G401 (cell line): ENCODE results near the gene SYNPR. TPM values are rescaled to one million over a fixed set of nuclear protein-coding genes. Genes with fewer than 3 reads are reported as not detected.
A peak's percentile ranks its signal among the peaks of the same experiment; 100 is the strongest.

ENCODE experiments used
- DNase-seq: peaks from one replicate; pipeline ENCODE4 v3.0.0-alpha.2; 2015; ENCODE audit warnings: low spot score
- in situ Hi-C: cut with HindIII; loops from 2 replicates; pipeline ENCODE4 v1.10.0; 2016; ENCODE audit warnings: low sequenced_read_pairs, mixed read lengths
- total RNA-seq: library from RNA; depleted of rRNA; stranded (reverse); fragments of >200 nt; shearing (Covaris generic); gene quantifications from 2 replicates; pipeline ENCODE4 v1.2.3, GENCODE V29; 2014

SYNPR gene
- total RNA-seq, 1 experiment from 2014 or later: not detected

DNA sequence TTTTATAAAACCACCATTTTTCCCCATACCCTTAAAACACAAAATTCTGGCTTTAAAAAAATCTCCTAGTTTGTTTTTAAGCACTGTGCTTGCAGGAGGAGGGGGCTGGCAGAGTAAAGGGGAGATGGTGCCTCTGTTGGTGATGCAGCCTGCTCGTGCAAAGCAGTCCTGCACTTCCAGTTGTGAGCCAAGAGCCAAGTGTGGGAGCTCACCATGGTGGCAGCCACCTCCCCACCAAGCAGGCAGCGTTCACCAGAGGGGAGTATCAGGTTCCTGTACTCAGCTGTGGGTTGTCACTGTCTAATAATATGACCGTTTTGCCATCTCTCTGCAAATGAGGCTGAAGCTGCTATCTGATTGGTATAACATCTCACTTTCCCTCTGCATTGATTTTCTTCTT lies 164.8 kb downstream of the SYNPR start:
- in situ Hi-C loops: no loop called here
- DNase-seq: peak; percentile 27

DNA sequence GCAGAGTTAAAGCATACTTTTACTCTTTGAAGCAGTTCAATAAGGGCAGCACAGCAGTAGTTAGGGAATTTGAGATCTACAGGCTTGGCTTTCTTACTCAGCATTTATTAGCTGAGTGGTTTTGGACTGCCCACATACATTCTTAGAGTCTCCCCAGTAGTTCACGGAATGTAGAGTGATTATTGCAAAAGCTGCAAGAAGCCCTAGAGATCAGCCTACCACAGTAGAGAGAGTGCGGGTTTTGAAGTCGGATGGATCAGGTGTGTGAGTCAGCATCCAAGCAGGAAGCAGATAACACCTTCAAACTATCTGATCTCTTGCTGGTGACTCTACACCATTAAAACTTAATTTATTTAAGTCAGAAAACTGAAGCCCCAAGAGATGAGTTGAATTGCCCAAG lies 171.9 kb downstream of the SYNPR start:
- in situ Hi-C loops: no loop called here

DNA sequence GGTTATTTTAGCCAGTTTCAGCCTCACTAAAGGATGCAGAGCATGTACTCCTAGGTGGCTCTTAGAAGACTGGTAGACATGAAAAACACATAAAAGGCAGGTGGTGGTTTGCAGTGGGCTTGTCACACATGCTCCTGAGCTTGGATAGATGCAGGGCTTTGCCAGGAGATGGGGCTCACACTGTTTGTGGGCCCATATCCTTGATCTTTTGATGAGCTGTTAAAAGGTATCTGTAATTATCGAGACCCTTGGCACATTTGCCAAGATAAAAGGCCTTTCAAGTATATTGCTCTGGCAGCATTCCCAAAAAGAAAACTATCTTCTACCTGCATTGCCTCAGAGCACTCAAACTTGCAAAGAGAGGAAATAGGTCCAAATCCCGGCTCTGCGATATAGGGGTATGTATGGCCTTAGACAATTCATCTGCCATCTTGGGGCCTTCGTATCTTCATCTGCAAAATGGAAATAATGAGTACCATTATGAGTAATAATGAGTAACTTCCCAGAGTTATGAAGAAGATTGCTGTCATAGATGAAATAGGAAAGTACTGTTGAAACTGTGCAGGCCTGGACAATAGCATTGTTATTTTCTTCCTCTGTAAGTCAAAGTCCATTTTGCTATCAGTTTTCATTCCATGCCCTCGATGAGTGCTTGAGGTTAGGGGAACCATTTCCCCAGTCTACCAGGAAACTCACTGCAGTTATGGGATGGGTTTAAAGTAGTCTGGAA lies 172.7 kb downstream of the SYNPR start:
- no peak for DNase-seq
- in situ Hi-C loops: no loop called here

More for the DNA sequence above, 171.9 kb downstream of the SYNPR start:
- DNase-seq: no peak

DNA sequence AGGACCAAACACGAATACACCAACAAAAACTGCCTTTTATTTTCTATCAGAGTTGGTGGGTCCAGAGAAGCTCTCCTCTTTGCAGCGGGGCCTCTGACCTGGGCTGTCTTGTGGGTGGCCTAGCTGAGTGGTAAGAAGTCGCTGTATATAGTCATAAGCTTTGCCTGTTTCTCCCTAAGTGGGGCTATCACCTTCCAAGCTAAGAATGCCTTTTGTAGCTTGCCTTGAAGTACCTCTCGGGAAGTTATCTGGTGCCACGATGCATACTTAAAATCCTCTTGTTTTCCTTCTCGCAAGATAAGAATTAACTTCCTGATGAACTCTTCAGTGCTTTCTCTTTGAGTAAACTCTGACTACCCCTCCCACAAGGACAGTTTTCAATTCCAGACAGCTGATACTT lies 178.8 kb downstream of the SYNPR start:
- in situ Hi-C loops: no loop called here
- DNase-seq: no peak

DNA sequence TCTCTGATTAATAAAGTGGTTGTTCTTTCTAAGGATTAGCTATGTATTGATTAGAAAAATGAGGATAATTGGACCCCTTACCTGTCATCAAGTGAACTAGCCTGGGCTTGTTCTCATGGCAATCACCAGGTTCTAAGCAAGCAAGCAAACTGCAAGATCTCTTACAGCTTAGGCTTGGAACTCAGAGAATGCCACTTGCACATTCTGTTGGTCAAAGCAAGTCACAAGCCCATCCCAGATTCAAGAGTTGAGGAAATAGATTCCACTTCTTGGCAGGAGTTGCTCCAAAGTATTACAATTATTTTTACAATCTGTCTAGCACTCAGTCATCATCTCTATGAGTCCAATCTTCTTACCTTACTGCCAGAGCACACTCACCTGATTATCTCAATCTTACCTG lies 180.3 kb downstream of the SYNPR start:
- in situ Hi-C loops: no loop called here
- no peak for DNase-seq

DNA sequence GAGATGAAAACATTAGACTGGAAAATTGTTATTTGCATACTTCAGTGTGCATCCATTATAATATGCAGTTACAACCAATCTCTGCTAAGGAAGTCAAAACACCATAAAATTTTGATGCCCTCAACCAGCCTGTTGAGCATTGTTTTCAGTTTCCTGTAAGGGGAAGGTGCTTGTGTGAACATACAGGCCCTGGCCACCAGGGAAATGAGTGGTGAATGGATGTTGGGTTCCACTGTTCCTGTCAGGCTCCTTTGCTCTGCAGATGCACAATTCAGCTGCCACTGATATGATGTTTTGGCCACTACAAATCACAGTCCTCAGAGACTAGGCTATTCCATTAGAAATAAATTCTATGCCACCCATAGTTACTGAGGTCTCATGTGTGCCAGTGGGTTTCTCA lies 184.6 kb downstream of the SYNPR start:
- in situ Hi-C loops: no loop called here
- DNase-seq: no peak

DNA sequence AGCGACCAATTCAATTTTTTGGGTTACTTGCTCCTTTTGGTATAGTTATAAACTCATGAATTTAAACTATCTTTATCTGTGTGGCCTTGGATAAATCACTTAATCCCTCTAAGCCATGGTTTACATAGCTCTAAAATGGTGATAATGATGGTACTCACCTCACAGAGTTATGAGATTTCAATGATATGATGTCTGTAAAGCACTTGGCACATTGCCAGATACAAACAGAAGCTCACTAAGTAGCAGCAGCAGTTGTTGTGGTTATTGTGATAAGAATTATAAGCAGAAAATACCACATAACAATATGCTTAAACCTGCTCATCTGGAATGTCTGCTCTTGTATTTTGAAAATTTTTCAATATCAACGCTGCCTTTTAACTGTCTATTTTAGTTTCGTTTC lies 189.3 kb downstream of the SYNPR start:
- DNase-seq: no peak
- in situ Hi-C loops: no loop called here

DNA sequence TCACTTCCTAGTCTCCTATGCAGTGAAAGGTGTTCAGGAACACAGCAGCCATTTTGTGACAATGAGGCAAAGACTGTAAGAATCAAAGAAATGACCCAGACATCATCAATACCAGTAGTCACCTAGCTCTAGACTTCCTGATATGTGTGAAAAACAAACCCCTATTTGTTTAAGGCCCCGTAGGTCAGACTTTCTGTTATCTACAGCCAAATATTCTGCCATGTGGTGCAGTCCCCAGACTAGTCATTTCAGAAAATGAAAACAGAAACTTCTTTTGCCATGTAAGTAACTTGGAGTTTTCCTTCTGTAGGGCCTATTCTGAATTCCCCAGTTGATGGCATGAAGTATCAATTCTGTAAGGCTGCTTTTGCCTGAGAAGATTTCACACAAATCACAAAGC lies 192.6 kb downstream of the SYNPR start:
- in situ Hi-C loops: no loop called here
- no peak for DNase-seq

DNA sequence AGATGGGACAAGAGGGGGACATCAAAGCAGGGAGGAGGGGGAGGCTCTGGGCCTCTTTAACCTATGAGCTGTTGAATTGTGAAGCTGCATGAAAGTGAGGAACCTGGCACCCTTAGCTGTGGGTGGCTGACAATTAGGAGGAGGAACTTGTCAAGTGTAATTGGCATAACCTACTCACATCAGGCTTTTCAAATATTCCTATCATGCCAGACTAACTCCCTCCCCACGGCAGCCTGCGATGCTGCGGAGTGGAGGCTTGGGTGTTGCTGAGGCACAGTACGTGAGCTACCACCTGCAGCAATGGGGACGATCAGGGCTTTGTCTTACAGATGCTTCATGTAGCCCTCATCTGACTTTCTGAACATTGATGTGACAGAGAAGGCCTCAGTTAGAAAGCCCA lies 193.7 kb downstream of the SYNPR start:
- DNase-seq: no peak
- in situ Hi-C loops: no loop called here

DNA sequence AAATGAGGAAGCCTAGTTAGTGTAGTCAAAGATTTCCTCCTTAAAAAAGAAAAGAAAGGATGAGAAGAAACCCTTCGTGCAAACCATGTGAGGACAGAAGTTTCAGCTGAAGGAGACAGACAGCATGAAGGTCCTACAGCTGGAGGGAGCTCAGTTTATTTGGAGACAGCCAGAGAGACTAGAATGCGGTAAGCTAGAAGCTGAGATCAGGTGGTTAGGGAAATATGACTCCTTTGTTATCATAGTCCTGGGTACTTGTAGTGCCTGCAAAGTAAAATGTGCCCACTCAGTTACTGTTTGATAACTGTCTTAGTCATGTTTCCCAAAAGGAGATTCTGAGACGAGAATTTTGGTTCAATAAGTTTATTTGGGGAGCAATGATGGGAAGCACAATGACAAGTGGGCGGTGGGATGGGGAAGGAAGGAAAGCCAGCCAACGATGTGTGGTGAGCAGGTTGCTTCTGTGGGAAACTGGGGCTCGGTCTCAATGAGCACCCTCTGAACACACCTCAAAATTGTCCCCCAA lies 195.6 kb downstream of the SYNPR start:
- no peak for DNase-seq
- in situ Hi-C loops: no loop called here

DNA sequence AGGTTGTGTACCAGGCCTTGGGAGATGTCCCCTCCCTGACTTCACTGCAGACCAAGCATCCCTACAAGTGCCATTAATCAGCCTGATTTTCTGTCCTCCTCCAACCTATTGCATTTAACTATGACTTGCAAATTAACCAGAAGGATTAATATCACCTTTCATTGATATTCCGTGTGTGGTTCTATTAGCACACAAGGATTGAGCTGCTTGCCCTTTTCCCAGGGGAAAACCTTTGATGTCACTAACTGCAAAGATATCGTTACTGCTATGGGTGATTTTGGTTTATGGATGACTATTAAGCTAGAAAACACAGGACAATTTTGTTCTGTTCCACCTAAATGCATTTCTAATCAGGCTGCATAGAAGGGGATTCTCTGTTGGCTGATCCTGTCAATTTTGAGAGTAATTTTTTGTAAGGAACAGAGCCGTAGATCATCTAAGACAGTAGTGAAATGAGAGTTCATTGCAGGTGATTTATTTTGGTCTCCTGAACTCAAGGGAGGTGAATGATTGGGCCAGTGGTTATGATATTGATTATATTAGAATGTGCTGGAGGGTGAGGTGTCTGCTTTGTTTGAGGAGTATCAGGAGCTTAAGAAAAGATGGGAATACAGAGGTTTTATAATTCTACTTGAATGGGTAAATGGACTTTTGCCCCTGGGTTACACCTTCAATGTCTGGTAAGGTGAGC lies 196.9 kb downstream of the SYNPR start:
- in situ Hi-C loops: no loop called here
- no peak for DNase-seq

DNA sequence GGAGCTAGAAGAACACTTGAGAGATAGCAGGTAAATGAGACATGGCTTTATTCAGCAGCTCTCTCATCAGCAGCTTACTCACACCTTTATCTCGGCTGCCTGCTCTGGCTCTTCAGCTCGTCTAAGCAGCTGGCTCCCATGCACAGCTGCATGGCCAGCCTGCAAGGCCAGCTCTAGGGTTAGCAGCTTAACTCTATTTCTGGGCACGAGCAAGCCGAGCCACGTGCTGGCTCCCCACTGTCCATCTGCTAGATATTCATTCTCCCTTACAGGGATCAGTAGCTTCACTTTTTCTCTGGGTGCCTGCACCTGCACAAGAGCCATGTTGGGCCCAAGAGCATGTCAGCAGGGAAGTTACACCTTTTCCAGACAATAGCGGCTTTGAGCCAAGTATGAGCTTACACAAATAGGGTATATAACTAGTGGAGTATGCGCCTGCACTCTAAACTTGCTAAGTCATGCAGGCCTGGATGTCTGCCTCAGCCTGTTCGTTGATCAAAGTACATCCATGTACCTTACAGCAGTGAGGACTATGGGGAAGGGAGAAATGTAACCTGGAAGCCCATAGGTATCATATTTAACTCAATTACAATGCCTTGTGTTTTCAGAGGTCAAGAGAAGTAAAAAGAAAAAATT lies 199.5 kb downstream of the SYNPR start:
- DNase-seq: no peak

DNA sequence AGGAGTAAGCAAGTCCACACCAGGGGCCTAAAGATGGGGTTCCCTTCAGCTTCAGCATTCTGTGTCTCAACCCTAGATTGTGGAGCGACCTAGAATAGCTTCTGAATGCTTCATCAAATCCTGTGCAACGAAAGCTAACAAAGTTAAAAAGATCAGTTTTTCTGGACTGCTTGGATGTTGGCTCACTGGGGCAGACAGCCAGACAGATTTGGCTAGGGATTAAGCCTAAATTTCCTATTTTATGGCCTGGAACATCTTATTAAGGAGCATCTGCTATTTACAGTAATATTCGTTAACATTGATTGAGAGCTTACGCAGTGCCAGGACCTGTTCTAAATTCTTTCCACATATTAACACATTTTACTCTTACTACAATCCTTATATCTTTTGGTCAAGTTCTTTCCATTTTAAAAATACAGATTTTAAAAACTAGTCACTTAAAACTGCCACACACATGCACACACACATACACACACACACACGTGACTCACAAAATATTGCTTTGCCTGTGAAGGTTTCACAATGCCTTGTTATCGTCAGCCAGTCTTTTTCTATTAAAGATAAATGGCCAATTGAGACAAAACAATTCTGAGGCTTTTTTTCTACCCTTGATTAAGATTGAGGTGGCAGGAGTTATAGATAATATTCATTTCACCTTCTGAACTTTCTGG lies 201.0 kb downstream of the SYNPR start:
- in situ Hi-C loops: no loop called here
- no peak for DNase-seq

More for the DNA sequence above, 199.5 kb downstream of the SYNPR start:
- in situ Hi-C loops: no loop called here

DNA sequence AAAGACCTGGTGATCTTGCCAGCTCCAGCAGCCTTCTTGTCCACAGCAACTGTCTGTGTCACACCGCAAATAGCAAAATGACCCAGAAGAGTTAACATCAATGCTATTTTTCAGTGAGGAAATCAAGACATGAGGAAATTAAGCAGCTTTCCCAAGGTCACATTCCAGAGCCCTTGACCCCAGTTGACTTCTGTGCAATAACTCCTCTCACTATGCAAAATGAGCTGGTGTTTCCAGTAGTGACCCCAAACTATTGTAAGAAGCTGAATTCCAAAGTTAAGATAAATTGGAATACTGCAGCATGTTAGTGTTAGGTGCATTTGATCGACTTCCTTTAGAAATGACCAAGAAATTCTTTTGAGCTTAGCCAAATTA lies 201.5 kb downstream of the SYNPR start:
- DNase-seq: no peak
- in situ Hi-C loops: no loop called here

DNA sequence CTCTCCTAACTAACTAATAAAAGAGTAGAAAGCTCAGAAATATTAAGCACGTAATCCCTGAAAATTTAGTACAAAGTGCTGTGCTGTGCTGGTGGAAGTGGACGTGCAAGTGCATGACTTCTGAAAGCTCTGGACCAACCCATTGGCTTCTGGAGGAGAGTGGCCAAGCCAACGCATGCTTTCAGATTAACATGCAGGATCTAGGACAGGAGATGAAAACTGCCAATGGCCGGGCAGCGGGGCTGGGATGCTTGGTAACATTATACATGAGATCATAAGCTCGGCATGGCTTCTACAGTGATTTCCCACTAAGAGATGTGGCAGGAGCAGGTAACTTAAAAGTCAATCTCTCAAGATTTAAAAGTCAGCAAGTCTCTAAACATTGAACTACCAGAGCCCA lies 203.5 kb downstream of the SYNPR start:
- in situ Hi-C loops: no loop called here

DNA sequence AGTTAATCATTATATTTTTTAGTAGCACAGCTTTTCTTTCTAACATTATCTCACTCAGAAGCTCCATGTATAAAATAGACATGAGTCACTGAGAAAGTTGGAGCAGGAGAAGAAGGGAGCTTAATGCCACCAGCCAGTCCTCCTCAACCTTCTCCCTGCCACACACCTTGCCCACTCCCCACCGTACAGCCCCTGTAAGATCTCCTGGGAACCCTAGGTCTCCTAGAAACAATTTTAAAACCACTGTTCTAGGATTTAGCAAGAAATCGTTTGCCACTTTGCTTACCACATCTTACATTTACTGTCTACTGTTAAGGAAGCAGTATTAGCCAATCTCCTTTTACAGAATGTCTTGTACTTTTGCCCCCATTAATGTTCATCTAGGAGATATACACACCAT lies 204.2 kb downstream of the SYNPR start:
- in situ Hi-C loops: no loop called here
- DNase-seq: no peak

More for the DNA sequence above, 203.5 kb downstream of the SYNPR start:
- no peak for DNase-seq

DNA sequence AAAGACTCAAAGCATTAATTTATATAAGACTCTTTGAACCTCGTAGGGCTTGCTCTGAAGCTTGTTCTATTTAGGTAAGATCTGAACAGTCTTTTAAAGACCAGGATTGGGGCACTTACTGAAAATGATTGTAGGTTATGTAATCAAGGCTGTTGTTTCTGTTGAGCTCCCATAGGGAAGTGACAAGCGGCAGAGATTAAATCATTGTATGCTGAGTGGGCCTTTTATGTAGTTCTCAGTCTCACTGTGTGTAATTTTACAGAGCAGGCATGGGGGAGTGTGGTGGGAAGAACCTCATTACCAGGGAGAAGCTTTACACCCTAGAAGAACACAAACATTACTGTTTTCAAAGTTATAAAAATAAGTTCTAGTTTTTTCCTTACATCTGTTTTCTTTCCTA lies 214.4 kb downstream of the SYNPR start:
- DNase-seq: no peak
- in situ Hi-C loops: no loop called here

DNA sequence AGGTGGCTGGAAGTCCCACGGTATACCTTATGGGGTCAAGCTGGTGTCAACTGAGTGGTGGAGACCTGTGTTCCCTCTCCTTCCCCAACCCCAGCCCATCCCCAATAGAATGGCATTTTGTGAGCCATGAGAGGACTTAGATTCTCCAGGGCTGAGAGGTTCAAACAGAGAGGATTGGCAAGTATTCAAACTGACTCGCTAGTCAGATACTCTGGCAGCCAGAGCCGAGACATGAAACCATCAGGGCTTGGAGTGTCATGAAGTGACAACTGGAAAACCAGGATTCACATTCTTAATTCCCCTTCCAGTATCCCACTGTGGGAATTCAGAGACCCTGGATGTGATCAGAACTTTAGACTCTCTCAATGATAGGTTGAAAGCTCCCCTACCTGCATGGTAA lies 215.0 kb downstream of the SYNPR start:
- no peak for DNase-seq
- in situ Hi-C loops: no loop called here

DNA sequence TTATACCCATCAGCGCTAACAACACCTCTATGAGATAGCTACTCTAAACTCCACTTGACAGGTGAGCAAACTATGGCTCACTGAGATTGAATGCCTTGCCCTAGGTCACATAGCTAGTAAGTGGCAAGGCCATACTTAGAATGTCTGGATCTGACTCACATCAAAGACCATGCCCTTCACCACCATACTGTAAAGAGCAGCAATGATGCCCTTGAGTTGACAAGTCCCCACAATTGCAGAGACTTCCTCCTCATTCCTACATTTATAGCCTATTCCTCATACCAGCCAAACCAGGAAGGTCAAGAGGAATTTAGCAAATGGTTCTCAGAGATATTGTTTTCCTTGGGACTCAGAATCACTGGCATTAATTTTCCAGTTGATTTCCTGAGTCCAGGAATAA lies 216.5 kb downstream of the SYNPR start:
- in situ Hi-C loops: no loop called here
- no peak for DNase-seq

DNA sequence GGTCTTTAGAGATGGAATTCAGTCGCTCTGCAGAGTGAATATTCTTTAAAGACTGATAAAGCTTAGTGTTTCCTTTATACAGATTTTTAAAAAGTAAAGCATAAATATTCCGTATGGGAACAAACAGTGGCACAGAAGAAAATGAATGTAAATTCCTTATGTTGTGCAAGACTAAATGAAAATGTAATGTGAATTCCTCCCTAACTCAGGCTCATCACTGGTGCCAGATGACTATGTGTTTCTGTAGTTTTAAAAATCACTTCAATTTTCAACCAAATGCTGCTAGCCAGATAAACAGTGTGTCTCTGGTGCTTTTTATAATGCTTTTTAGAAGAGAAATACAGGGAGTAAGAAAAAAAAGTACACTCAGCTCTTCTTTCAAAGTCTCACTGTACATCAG lies 219.5 kb downstream of the SYNPR start:
- DNase-seq: no peak
- in situ Hi-C loops: no loop called here
